Measurements from ENCODE around the gene SERPINA1.
"Not testable (repeated sequence)": the region's sequence is repeated elsewhere in the genome, so short reads cannot be mapped to it uniquely, and the experiment has no call there.

SERPINA1 gene

GRCh38 chr14:94388384-94389103 lies at the start of gene SERPINA1:
Gene SERPINA1, minus strand, starts transcription at chr14:94388602. Its CDS starts 5,365 bp downstream, at chr14:94383237.
- no peak for DNase-seq

- no peak for DNase-seq
Observed at GRCh38 chr14:94428610-94429009, 40.2 kb upstream of the SERPINA1 start.

GRCh38 chr14:94427016-94427613 lies 38.7 kb upstream of the SERPINA1 start:
- DNase-seq = no peak

- DNase-seq = no peak
Observed at GRCh38 chr14:94426526-94426925, 38.1 kb upstream of the SERPINA1 start.

GRCh38 chr14:94424371-94424770 lies 36.0 kb upstream of the SERPINA1 start:
- no peak for DNase-seq

- DNase-seq = peak in 1 of 2 experiments; percentile 18
Observed at GRCh38 chr14:94423453-94424056, 35.2 kb upstream of the SERPINA1 start.

- no peak for DNase-seq
Observed at GRCh38 chr14:94421316-94421715, 32.9 kb upstream of the SERPINA1 start.

GRCh38 chr14:94417497-94418205 lies 29.2 kb upstream of the SERPINA1 start:
- DNase-seq = not testable (repeated sequence)

GRCh38 chr14:94412671-94413638 lies 24.6 kb upstream of the SERPINA1 start:
- DNase-seq = no peak

- no peak for DNase-seq
Observed at GRCh38 chr14:94411638-94412037, 23.2 kb upstream of the SERPINA1 start.

GRCh38 chr14:94409430-94409829 lies 21.0 kb upstream of the SERPINA1 start:
- DNase-seq = not testable (repeated sequence)

- no peak for DNase-seq
Observed at GRCh38 chr14:94408546-94409095, 20.2 kb upstream of the SERPINA1 start.

- no peak for DNase-seq
Observed at GRCh38 chr14:94407906-94408305, 19.5 kb upstream of the SERPINA1 start.

GRCh38 chr14:94406910-94407309 lies 18.5 kb upstream of the SERPINA1 start:
- DNase-seq = no peak

- DNase-seq = no peak
Observed at GRCh38 chr14:94405486-94405885, 17.1 kb upstream of the SERPINA1 start.

- DNase-seq = no peak
Observed at GRCh38 chr14:94404561-94404960, 16.2 kb upstream of the SERPINA1 start.

GRCh38 chr14:94403312-94403932 lies 15.0 kb upstream of the SERPINA1 start:
- DNase-seq = no peak

GRCh38 chr14:94401083-94401482 lies 12.7 kb upstream of the SERPINA1 start:
- no peak for DNase-seq

GRCh38 chr14:94400422-94400841 lies 12.0 kb upstream of the SERPINA1 start:
- no peak for DNase-seq

- DNase-seq = no peak
Observed at GRCh38 chr14:94398536-94398935, 10.1 kb upstream of the SERPINA1 start.

- DNase-seq = no peak
Observed at GRCh38 chr14:94398182-94398479, 9.7 kb upstream of the SERPINA1 start.

Data from NCI-H187 (cell line).